KMS-11 (cell line): ENCODE measurements around the gene VASH2.
A peak's percentile ranks its signal among the peaks of the same experiment; 100 is the strongest.

Source experiments
- H2AFZ ChIP-seq: fragments of 200-600 bp; sonication (generic); 2 replicates; pipeline ENCODE4 v1.6.1; 2016; ENCODE audit warnings: antibody characterized with exemption, mixed run types, low read depth
- H3K27ac ChIP-seq: fragments of 200-600 bp; sonication (generic); 2 replicates; pipeline ENCODE4 v1.6.1; 2016; ENCODE audit warnings: mild to moderate bottlenecking, mixed run types
- H3K27me3 ChIP-seq: fragments of 200-600 bp; sonication (generic); 2 replicates; pipeline ENCODE4 v1.6.1; 2017; ENCODE audit warnings: mild to moderate bottlenecking, low read depth, mixed run types, moderate library complexity; ENCODE audit not compliant: insufficient read depth
- H3K36me3 ChIP-seq: fragments of 200-600 bp; sonication (generic); 2 replicates; pipeline ENCODE4 v1.6.1; 2017; ENCODE audit warnings: mild to moderate bottlenecking, mixed run types; ENCODE audit not compliant: insufficient read depth
- H3K4me1 ChIP-seq: fragments of 200-600 bp; sonication (generic); 2 replicates; pipeline ENCODE4 v1.6.1; 2016; ENCODE audit warnings: mild to moderate bottlenecking, low read depth, mixed run types; ENCODE audit not compliant: poor library complexity, severe bottlenecking
- H3K4me2 ChIP-seq: fragments of 200-600 bp; sonication (generic); 2 replicates; pipeline ENCODE4 v1.7.0; 2016; ENCODE audit warnings: mild to moderate bottlenecking, mixed run types
- H3K4me3 ChIP-seq: fragments of 200-600 bp; sonication (generic); IDR thresholded peaks from 2 replicates; pipeline ENCODE4 v1.6.1; 2017; ENCODE audit warnings: low read depth, low read length, mixed read lengths; ENCODE audit not compliant: insufficient read depth
- H3K79me2 ChIP-seq: fragments of 200-600 bp; sonication (generic); 2 replicates; pipeline ENCODE4 v1.6.1; 2016; ENCODE audit warnings: low read depth, mixed run types; ENCODE audit not compliant: insufficient read depth
- H3K9ac ChIP-seq: fragments of 200-600 bp; sonication (generic); 2 replicates; pipeline ENCODE4 v1.6.1; 2016; ENCODE audit warnings: mild to moderate bottlenecking, mixed run types
- H4K20me1 ChIP-seq: fragments of 200-600 bp; sonication (generic); 2 replicates; pipeline ENCODE4 v1.6.1; 2016; ENCODE audit warnings: mild to moderate bottlenecking, mixed run types; ENCODE audit not compliant: insufficient read depth
- CTCF ChIP-seq: fragments of 200-600 bp; sonication (generic); conservative IDR thresholded peaks from 2 replicates; pipeline ENCODE4 v1.6.1; 2017; ENCODE audit warnings: low read depth, mild to moderate bottlenecking, antibody characterized with exemption, low read length, moderate library complexity, mixed read lengths

Gene VASH2

GRCh38 chr1:212926372-212926771 lies 24.0 kb upstream of the VASH2 start:
- no peak overlapping the region for H3K4me3 ChIP-seq
- no peaks in the 10 kb centered on the region for H3K27me3 ChIP-seq
- H3K36me3 ChIP-seq, result no peaks in the 10 kb centered on the region
- TF ChIP-seq CTCF, result no peak
- H3K79me2 ChIP-seq, result no peaks in the 10 kb centered on the region
- H3K4me2 ChIP-seq, result no peak overlapping the region
- no peak overlapping the region for H3K9ac ChIP-seq
- no peak overlapping the region for H2AFZ ChIP-seq
- no peaks in the 10 kb centered on the region for H3K4me1 ChIP-seq
- H4K20me1 ChIP-seq, result no peaks in the 10 kb centered on the region
- H3K27ac ChIP-seq, result no peak overlapping the region

GRCh38 chr1:212928323-212929291 lies 21.7 kb upstream of the VASH2 start:
- H3K27ac ChIP-seq, result no peak overlapping the region
- no peak overlapping the region for H2AFZ ChIP-seq
- H3K9ac ChIP-seq, result no peak overlapping the region
- no peaks in the 10 kb centered on the region for H3K4me1 ChIP-seq
- no peak overlapping the region for H3K4me3 ChIP-seq
- H4K20me1 ChIP-seq, result no peaks in the 10 kb centered on the region
- no peaks in the 10 kb centered on the region for H3K79me2 ChIP-seq
- no peaks in the 10 kb centered on the region for H3K27me3 ChIP-seq
- no peak overlapping the region for H3K4me2 ChIP-seq
- H3K36me3 ChIP-seq, result no peaks in the 10 kb centered on the region
- no peak for TF ChIP-seq CTCF

- peak overlapping the region; percentile 21; the same call in 1 of the 2 replicates for H2AFZ ChIP-seq
- TF ChIP-seq CTCF, result no peak
- H3K9ac ChIP-seq, result peak overlapping the region; percentile 12; the same call in 1 of the 2 replicates
- no peaks in the 10 kb centered on the region for H3K36me3 ChIP-seq
- H3K27me3 ChIP-seq, result no peaks in the 10 kb centered on the region
- H3K27ac ChIP-seq, result peak overlapping the region; percentile 14; the same call in 1 of the 2 replicates
- no peaks in the 10 kb centered on the region for H3K79me2 ChIP-seq
- 0 out of 2 replicates have a peak overlapping the region, but pooled peaks have one; percentile 3 for H3K4me2 ChIP-seq
- H3K4me3 ChIP-seq, result no peak overlapping the region
- no peaks in the 10 kb centered on the region for H4K20me1 ChIP-seq
- no peaks in the 10 kb centered on the region for H3K4me1 ChIP-seq
Observed at GRCh38 chr1:212930986-212931678, 19.2 kb upstream of the VASH2 start.

- Histone ChIP-seq H3K4me2 (no peak overlapping the region), H2AFZ (no peak overlapping the region), H3K27ac (no peak overlapping the region), H3K4me1 (no peaks in the 10 kb centered on the region), H3K9ac (no peak overlapping the region), H3K27me3 (no peaks in the 10 kb centered on the region), H3K79me2 (no peaks in the 10 kb centered on the region), H3K36me3 (no peaks in the 10 kb centered on the region), H4K20me1 (no peaks in the 10 kb centered on the region), H3K4me3 (no peak overlapping the region)
- TF ChIP-seq CTCF, result no peak
Observed at GRCh38 chr1:212933815-212934471, 16.4 kb upstream of the VASH2 start.
